HG02588 (cell line): ENCODE results near the gene EFCAB5.
A peak's percentile ranks its signal among the peaks of the same experiment; 100 is the strongest.
"Not testable (repeated sequence)": the region's sequence is repeated elsewhere in the genome, so short reads cannot be mapped to it uniquely, and the experiment has no call there.

Experiments used
- ATAC-seq: cut with Tn5 transposase; IDR thresholded peaks from one replicate; pipeline ENCODE4 v1.9.1; 2021; ENCODE audit warnings: mild to moderate bottlenecking, moderate library complexity; ENCODE audit not compliant: unreplicated experiment

EFCAB5 gene

GRCh38 chr17:30093463-30094147 is 152.2 kb downstream of the EFCAB5 start:
- no peak for ATAC-seq

- ATAC-seq, result no peak
These were observed 154.2 kb downstream of the EFCAB5 start for GRCh38 chr17:30095507-30096244.

- ATAC-seq, result no peak
These were observed 160.4 kb downstream of the EFCAB5 start for GRCh38 chr17:30101686-30102390.

- ATAC-seq, result no peak
These were observed 162.5 kb downstream of the EFCAB5 start for GRCh38 chr17:30103921-30104320.

- ATAC-seq, result no peak
These were observed 163.3 kb downstream of the EFCAB5 start for GRCh38 chr17:30104575-30105339.

GRCh38 chr17:30112794-30113193 is 171.4 kb downstream of the EFCAB5 start:
- no peak for ATAC-seq

GRCh38 chr17:30113213-30113612 is 171.8 kb downstream of the EFCAB5 start:
- no peak for ATAC-seq

GRCh38 chr17:30116345-30116660 is 174.9 kb downstream of the EFCAB5 start:
- no peak for ATAC-seq

- ATAC-seq, result peak; percentile 72
These were observed 175.5 kb downstream of the EFCAB5 start, which contains the start of gene NSRP1 for GRCh38 chr17:30116661-30117551. Gene NSRP1 (plus strand): TSS chr17:30116816. CDS start chr17:30116844, 28 bp downstream.

- no peak for ATAC-seq
These were observed 176.2 kb downstream of the EFCAB5 start for GRCh38 chr17:30117675-30118081.

GRCh38 chr17:30118635-30119034 is 177.2 kb downstream of the EFCAB5 start:
- ATAC-seq, result not testable (repeated sequence)

GRCh38 chr17:30124273-30124796 is 182.9 kb downstream of the EFCAB5 start:
- ATAC-seq, result no peak

GRCh38 chr17:30130121-30130520 is 188.7 kb downstream of the EFCAB5 start:
- no peak for ATAC-seq

- no peak for ATAC-seq
These were observed 191.2 kb downstream of the EFCAB5 start for GRCh38 chr17:30132615-30133014.

GRCh38 chr17:30133197-30133596 is 191.8 kb downstream of the EFCAB5 start:
- no peak for ATAC-seq

GRCh38 chr17:30134551-30134950 is 193.1 kb downstream of the EFCAB5 start:
- no peak for ATAC-seq

- no peak for ATAC-seq
These were observed 195.7 kb downstream of the EFCAB5 start for GRCh38 chr17:30137158-30137557.

GRCh38 chr17:30147860-30148259 is 206.4 kb downstream of the EFCAB5 start:
- not testable (repeated sequence) for ATAC-seq

- ATAC-seq, result no peak
These were observed 206.9 kb downstream of the EFCAB5 start for GRCh38 chr17:30148376-30148775.

GRCh38 chr17:30151471-30151870 is 210.0 kb downstream of the EFCAB5 start:
- ATAC-seq, result no peak
